Epithelial cell of esophagus (primary cell): ENCODE measurements around the gene HSDL1.
A peak's percentile ranks its signal among the peaks of the same experiment; 100 is the strongest.

Source experiments
- DNase-seq: peaks from one replicate; pipeline ENCODE4 v3.0.0; 2010; ENCODE audit warnings: low read depth
- H3K4me3 ChIP-seq: 2 replicates; pipeline ENCODE4 v1.5.1; 2011; ENCODE audit warnings: mild to moderate bottlenecking, low read length, control low read depth
- TF ChIP-seq, protein P1 (sequence below): IDR thresholded peaks from 2 replicates; pipeline ENCODE4 v1.5.1; 2011; ENCODE audit warnings: low read depth, mild to moderate bottlenecking, low read length, control low read depth, inconsistent platforms; ENCODE audit not compliant: insufficient read depth; ENCODE audit errors: missing control alignments

HSDL1 gene

DNA sequence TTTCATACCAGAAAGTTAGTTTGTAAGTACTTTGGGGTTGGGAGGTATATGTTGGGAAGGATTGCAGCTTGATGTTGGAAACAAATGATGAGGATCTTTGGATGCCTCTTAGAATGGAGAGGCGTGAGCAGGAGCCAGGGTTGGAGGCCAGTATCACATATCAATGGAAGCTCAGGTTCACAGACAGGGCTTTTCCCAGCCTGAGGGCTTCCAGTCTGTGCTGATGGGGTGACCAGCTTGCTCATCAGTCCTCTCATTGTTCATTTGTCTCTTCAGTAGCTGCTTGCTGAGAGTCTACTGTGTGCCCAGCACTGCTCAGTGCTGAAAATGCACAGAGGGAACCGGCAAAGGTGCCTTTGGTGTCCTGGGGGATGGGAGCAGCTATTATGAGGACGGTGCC lies 5.9 kb upstream of the HSDL1 start:
- H3K4me3 ChIP-seq: no peak overlapping the region
- TF ChIP-seq, protein P1, sequence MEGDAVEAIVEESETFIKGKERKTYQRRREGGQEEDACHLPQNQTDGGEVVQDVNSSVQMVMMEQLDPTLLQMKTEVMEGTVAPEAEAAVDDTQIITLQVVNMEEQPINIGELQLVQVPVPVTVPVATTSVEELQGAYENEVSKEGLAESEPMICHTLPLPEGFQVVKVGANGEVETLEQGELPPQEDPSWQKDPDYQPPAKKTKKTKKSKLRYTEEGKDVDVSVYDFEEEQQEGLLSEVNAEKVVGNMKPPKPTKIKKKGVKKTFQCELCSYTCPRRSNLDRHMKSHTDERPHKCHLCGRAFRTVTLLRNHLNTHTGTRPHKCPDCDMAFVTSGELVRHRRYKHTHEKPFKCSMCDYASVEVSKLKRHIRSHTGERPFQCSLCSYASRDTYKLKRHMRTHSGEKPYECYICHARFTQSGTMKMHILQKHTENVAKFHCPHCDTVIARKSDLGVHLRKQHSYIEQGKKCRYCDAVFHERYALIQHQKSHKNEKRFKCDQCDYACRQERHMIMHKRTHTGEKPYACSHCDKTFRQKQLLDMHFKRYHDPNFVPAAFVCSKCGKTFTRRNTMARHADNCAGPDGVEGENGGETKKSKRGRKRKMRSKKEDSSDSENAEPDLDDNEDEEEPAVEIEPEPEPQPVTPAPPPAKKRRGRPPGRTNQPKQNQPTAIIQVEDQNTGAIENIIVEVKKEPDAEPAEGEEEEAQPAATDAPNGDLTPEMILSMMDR: no peak
- DNase-seq: no peak

DNA sequence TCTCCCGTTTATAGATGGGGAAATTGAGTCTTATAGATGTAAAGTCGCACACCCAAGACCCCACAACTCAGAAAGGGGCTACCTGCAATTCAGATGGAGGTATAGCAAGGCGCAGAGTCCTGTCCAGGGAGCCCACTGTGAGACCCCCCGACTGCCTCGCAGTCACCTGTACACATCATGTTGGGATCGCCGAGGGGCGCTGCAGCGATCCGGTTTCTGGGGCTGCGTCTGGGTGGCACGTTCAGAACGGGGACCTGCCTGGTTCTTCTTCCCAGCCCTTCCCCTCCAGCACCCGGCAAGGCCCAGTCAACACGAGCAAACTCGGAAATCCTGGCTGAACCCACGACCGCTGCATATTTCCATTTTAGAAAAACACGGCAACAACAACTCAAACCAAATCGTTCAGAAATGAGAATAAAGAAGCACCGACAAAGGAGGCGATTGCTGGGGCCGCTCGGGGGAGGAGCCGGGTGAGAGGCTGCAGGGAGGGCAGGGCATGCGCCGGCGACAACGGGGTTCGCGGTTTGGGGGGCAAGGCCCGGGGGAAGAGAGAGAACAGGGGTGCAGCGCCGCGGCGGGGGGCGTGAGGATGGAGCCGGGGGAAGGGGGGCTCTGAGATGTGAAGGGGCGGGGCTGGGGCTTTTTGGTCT lies 643 bp downstream of the HSDL1 start:
- H3K4me3 ChIP-seq: peak overlapping the region; percentile 73
- DNase-seq: peak; percentile 28
- TF ChIP-seq, protein P1: no peak

DNA sequence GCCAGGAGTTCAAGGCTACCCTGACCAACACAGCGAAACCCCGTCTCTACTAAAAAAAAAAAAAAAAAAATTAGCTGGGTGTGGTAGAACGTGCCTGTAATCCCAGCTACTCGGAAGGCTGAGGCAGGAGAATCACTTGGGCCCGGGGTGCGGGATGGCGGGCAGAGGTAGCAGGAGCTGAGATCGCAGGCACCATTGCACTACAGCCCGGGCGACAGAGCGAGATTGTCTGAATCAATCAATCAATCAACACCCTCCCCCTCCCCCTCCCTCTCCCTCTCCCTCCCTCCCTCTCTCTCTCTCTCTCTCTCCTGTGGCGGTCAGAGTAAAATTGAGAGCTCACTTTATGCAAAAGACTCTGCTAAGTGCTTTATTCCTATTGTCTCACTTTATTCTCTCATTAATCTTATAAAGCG lies 1.2 kb downstream of the HSDL1 start:
- TF ChIP-seq, protein P1: no peak
- H3K4me3 ChIP-seq: peak overlapping the region; percentile 73

DNA sequence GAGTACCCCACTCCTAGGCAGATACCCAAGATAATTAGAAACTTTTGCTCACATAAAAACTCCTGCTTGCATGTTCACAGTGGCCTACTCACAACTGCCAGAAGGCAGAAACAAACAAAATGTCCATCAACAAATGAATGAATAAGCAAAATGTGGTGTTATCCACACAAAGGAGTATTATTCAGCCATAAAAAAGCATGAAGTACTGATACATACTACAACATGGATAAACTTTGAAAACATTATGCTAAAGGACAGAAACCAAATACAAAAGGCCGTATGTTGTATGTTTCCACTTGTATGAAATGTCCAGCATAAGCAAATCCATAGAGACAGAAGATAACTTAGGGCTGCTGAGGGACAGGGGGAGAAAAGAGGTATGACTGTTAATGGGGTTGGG lies 1.9 kb downstream of the HSDL1 start:
- DNase-seq: no peak
- H3K4me3 ChIP-seq: no peak overlapping the region
- TF ChIP-seq, protein P1: no peak

More for the DNA sequence above, 1.2 kb downstream of the HSDL1 start:
- peak; percentile 25 for DNase-seq

DNA sequence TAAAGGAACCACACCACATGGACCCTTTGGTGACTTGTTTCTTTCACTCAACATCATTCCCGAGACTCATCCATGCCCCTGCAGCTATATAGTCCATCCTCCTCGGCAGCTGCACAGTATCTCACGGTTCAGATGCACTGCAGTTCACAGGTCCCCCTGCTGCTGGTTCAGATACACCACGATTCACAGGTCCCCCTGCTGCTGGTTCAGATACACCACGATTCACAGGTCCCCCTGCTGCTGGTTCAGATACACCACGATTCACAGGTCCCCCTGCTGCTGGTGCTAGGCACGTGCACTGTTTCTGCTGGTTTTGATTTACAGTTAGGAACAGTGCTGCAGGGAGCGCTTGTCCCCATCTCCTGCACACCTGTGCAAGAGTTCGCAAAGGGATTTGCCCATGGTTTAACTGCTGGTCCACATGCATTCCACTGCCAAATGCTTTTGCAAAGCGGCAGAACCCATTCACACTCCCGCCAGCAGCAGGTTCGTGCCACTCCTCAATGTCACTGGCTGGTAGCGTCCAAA lies 3.8 kb downstream of the HSDL1 start:
- DNase-seq: no peak
- no peak overlapping the region for H3K4me3 ChIP-seq
- TF ChIP-seq, protein P1: no peak

DNA sequence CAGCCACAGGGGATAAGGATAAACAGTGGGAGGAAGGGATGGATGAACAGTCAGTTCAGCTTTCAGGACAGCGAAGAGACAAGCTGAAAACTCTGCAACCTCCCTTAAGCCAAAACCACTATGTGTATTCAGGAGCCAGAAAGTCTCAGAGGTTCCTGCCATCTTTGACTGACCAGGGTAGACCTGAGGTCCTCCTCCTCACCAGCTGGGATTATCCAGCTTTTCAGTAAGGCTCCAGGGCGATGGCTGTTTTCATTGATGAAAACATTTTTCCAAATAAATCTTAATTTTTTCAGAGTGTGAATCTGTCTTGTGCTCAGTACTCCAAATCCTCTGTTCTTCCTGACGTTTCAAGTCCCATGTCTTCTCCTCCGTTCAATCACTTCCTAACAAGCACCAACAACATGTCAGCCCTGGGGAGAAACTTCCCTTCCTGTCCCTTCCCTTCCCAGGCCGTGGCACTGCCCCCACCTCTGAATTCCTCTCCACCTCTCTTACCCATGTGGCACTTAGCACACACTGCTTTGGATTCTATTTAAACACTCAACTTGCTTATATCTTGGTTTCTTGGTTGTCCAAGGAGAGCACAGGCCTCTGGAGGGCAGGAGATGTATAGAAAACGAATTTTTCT lies 5.2 kb downstream of the HSDL1 start:
- no peak overlapping the region for H3K4me3 ChIP-seq
- TF ChIP-seq, protein P1: no peak
- DNase-seq: no peak
